ENCODE measurements around the gene CDC20B. TPM values are rescaled to one million over a fixed set of nuclear protein-coding genes. Genes with fewer than 3 reads are reported as not detected.

The CDC20B gene
- polyA plus RNA-seq, 2 of the 4 experiments (the other 2 are of a cell fraction), result 0.05 TPM; not detected in 1

DNA sequence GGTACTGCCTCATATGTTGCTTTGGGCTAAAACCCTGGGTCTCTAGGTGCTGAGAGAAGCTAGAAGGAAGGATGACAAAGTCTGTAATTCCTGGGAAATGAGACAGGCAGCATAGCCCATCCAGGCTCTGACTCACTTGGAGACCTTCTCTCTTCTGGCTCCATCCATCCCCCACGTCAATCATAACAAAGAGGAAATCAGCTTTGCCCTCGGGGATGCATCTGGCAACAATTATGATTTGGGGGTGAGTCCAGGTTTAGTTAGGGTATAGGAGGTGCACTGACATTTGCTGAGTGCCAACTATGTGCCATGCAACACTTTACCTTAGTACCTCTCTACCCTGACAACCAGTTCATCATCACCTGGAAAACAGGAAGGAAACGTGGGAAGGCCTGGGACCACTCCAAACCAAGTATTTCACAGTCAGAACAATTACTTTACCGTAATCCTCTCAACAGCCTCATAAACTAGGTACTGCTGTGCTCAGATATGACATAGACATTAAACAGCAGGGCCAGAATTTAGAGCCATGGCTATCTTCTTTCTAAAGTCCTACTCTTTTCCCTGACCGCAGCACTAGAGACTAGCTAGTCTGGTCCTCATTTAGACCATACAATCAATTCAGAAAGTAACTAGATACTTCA lies 109.6 kb downstream of the CDC20B start:
- Histone ChIP-seq H3K9me3 (no peaks in the 10 kb centered on the region), H3K4me2 (no peak overlapping the region), H3K27ac (no peak overlapping the region), H3K4me1 (no peaks in the 10 kb centered on the region), H3K4me3 (no peak overlapping the region)
- TF ChIP-seq JUNB (IDR thresholded peaks at IDR 0.05) (no peak), SREBF2 (IDR thresholded peaks at IDR 0.05) (no peak), RCOR1 (IDR thresholded peaks at IDR 0.05; ENCODE audit: low read depth, low read length) (no peak), ESRRA (IDR thresholded peaks at IDR 0.05; ENCODE audit: borderline replicate concordance, low read length) (no peak), ZSCAN20 (CRISPR knock-in tag; IDR thresholded peaks at IDR 0.05) (no peak), NPAS2 (CRISPR knock-in tag; IDR thresholded peaks at IDR 0.05; ENCODE audit: borderline replicate concordance) (no peak), FOXS1 (CRISPR knock-in tag; IDR thresholded peaks at IDR 0.05) (no peak), USF2 (IDR thresholded peaks at IDR 0.05) (no peak)
- FAIRE-seq (no peak), DNase-seq (ENCODE audit: low read depth in 1 of 2, low spot score in 1 of 2) (no peak), ATAC-seq (peak in 1 of 2 experiments; percentile 24; a peak in 1 of 6 replicates)
- ChIA-PET CTCF (no interaction called here), POLR2A (no interaction called here)
- WGBS (ENCODE audit: missing lambda C conversion rate), result 19% methylated on average over 5 of the region's 5 CpGs

Small RNAs within 50 kb of the gene (small RNA-seq; reads per million reads assigned to genes)
- 0.74 to 66.8 (median 46.0) reads per million in 6 experiments for gene MIR449A
- 0 to 9.6 (median 0) reads per million in 6 experiments for gene MIR449B
- 0 to 23.6 (median 11.2) reads per million in 6 experiments for gene MIR449C

Other genes starting within 250 kb of the CDC20B start
- gene ESM1, start 187.6 kb downstream of the CDC20B start, polyA plus RNA-seq (2011; rRNA removed), result not detected in 2 replicates
- not detected in 3 replicates for gene ESM1, start 187.6 kb downstream of the CDC20B start, polyA plus RNA-seq (2017; fragmentation: RNase III; extraction: RNeasy Plus Mini Kit Qiagen cat#74134 plus additional on column Dnase treatment)
- gene GZMK, start 148.9 kb downstream of the CDC20B start, polyA plus RNA-seq (2011; rRNA removed), result not detected in 2 replicates
- not detected in 3 replicates for gene GZMK, start 148.9 kb downstream of the CDC20B start, polyA plus RNA-seq (2017; fragmentation: RNase III; extraction: RNeasy Plus Mini Kit Qiagen cat#74134 plus additional on column Dnase treatment)
- not detected in 2 replicates for gene GZMA, start 70.5 kb downstream of the CDC20B start, polyA plus RNA-seq (2011; rRNA removed)
- gene GZMA, start 70.5 kb downstream of the CDC20B start, polyA plus RNA-seq (2017; fragmentation: RNase III; extraction: RNeasy Plus Mini Kit Qiagen cat#74134 plus additional on column Dnase treatment), result not detected in 3 replicates
- 67.9 and 86.0 TPM in 2 replicates for gene GPX8, start 13.0 kb downstream of the CDC20B start, polyA plus RNA-seq (2011; rRNA removed)
- gene GPX8, start 13.0 kb downstream of the CDC20B start, polyA plus RNA-seq (2017; fragmentation: RNase III; extraction: RNeasy Plus Mini Kit Qiagen cat#74134 plus additional on column Dnase treatment), result 51.2 to 55.7 TPM (median 51.8 TPM) in 3 replicates
- gene MCIDAS, start 54.1 kb upstream of the CDC20B start, polyA plus RNA-seq (2011; rRNA removed), result 1.7 and 2.2 TPM in 2 replicates
- 1.7 to 2.2 TPM (median 1.7 TPM) in 3 replicates for gene MCIDAS, start 54.1 kb upstream of the CDC20B start, polyA plus RNA-seq (2017; fragmentation: RNase III; extraction: RNeasy Plus Mini Kit Qiagen cat#74134 plus additional on column Dnase treatment)
- gene CCNO, start 60.4 kb upstream of the CDC20B start, polyA plus RNA-seq (2011; rRNA removed), result 2.2 and 2.6 TPM in 2 replicates
- 4.7 to 5.1 TPM (median 4.8 TPM) in 3 replicates for gene CCNO, start 60.4 kb upstream of the CDC20B start, polyA plus RNA-seq (2017; fragmentation: RNase III; extraction: RNeasy Plus Mini Kit Qiagen cat#74134 plus additional on column Dnase treatment)
- gene DHX29, start 134.5 kb upstream of the CDC20B start, polyA plus RNA-seq (2011; rRNA removed), result 12.3 and 22.4 TPM in 2 replicates
- 25.4 to 25.6 TPM (median 25.5 TPM) in 3 replicates for gene DHX29, start 134.5 kb upstream of the CDC20B start, polyA plus RNA-seq (2017; fragmentation: RNase III; extraction: RNeasy Plus Mini Kit Qiagen cat#74134 plus additional on column Dnase treatment)
- gene MTREX, start 134.8 kb upstream of the CDC20B start, polyA plus RNA-seq (2011; rRNA removed), result 45.8 and 99.8 TPM in 2 replicates
- 74.5 to 89.1 TPM (median 74.8 TPM) in 3 replicates for gene MTREX, start 134.8 kb upstream of the CDC20B start, polyA plus RNA-seq (2017; fragmentation: RNase III; extraction: RNeasy Plus Mini Kit Qiagen cat#74134 plus additional on column Dnase treatment)

Measured in A549 (cell line).